ENCODE data around the gene C4BPB. TPM values are rescaled to one million over a fixed set of nuclear protein-coding genes. Genes with fewer than 3 reads are reported as not detected.

C4BPB gene
- total RNA-seq, 1 donor from 2014 or later, result not detected

GRCh38 chr1:207060596-207060995 lies 28.1 kb upstream of the C4BPB start:
- no peak for DNase-seq
- Mint-ChIP-seq H3K4me1 (ENCODE audit: low read depth, unreplicated experiment) (peaks cover 8% of the 10 kb centered on the region), H3K27me3 (ENCODE audit: unreplicated experiment) (no peaks in the 10 kb centered on the region), H3K4me3 (ENCODE audit: unreplicated experiment) (no peak overlapping the region), H3K27ac (ENCODE audit: unreplicated experiment) (no peak overlapping the region), H3K36me3 (ENCODE audit: unreplicated experiment) (no peaks in the 10 kb centered on the region), H3K9me3 (ENCODE audit: unreplicated experiment) (no peaks in the 10 kb centered on the region)
- no peak for TF ChIP-seq CTCF (IDR thresholded peaks at IDR 0.05; ENCODE audit: partially characterized antibody, unreplicated experiment)

GRCh38 chr1:207062058-207062457 lies 26.6 kb upstream of the C4BPB start:
- Mint-ChIP-seq H3K9me3 (ENCODE audit: unreplicated experiment) (no peaks in the 10 kb centered on the region), H3K36me3 (ENCODE audit: unreplicated experiment) (no peaks in the 10 kb centered on the region), H3K27ac (ENCODE audit: unreplicated experiment) (no peak overlapping the region), H3K4me1 (ENCODE audit: low read depth, unreplicated experiment) (peaks cover 8% of the 10 kb centered on the region), H3K4me3 (ENCODE audit: unreplicated experiment) (no peak overlapping the region), H3K27me3 (ENCODE audit: unreplicated experiment) (no peaks in the 10 kb centered on the region)
- TF ChIP-seq CTCF (IDR thresholded peaks at IDR 0.05; ENCODE audit: partially characterized antibody, unreplicated experiment), result no peak
- DNase-seq, result no peak

- Mint-ChIP-seq H3K9me3 (ENCODE audit: unreplicated experiment) (no peaks in the 10 kb centered on the region), H3K27me3 (ENCODE audit: unreplicated experiment) (no peaks in the 10 kb centered on the region), H3K4me3 (ENCODE audit: unreplicated experiment) (no peak overlapping the region), H3K36me3 (ENCODE audit: unreplicated experiment) (no peaks in the 10 kb centered on the region), H3K4me1 (ENCODE audit: low read depth, unreplicated experiment) (peaks cover 8% of the 10 kb centered on the region), H3K27ac (ENCODE audit: unreplicated experiment) (no peak overlapping the region)
- no peak for DNase-seq
- no peak for TF ChIP-seq CTCF (IDR thresholded peaks at IDR 0.05; ENCODE audit: partially characterized antibody, unreplicated experiment)
Measured at GRCh38 chr1:207063014-207063413, 25.6 kb upstream of the C4BPB start.

GRCh38 chr1:207064561-207064960 lies 24.1 kb upstream of the C4BPB start:
- TF ChIP-seq CTCF (IDR thresholded peaks at IDR 0.05; ENCODE audit: partially characterized antibody, unreplicated experiment), result no peak
- Mint-ChIP-seq H3K9me3 (ENCODE audit: unreplicated experiment) (no peaks in the 10 kb centered on the region), H3K36me3 (ENCODE audit: unreplicated experiment) (no peaks in the 10 kb centered on the region), H3K27ac (ENCODE audit: unreplicated experiment) (no peak overlapping the region), H3K4me1 (ENCODE audit: low read depth, unreplicated experiment) (no peaks in the 10 kb centered on the region), H3K27me3 (ENCODE audit: unreplicated experiment) (no peaks in the 10 kb centered on the region), H3K4me3 (ENCODE audit: unreplicated experiment) (no peak overlapping the region)
- DNase-seq, result no peak

GRCh38 chr1:207067185-207067584 lies 21.5 kb upstream of the C4BPB start:
- Mint-ChIP-seq H3K4me3 (ENCODE audit: unreplicated experiment) (no peak overlapping the region), H3K27ac (ENCODE audit: unreplicated experiment) (no peak overlapping the region), H3K9me3 (ENCODE audit: unreplicated experiment) (no peaks in the 10 kb centered on the region), H3K27me3 (ENCODE audit: unreplicated experiment) (no peaks in the 10 kb centered on the region), H3K4me1 (ENCODE audit: low read depth, unreplicated experiment) (no peaks in the 10 kb centered on the region), H3K36me3 (ENCODE audit: unreplicated experiment) (no peaks in the 10 kb centered on the region)
- no peak for DNase-seq
- TF ChIP-seq CTCF (IDR thresholded peaks at IDR 0.05; ENCODE audit: partially characterized antibody, unreplicated experiment), result no peak

Measured in glutamatergic neuron (in vitro differentiated cells).